Measurements from ENCODE around the gene ARFGAP3.

DNA sequence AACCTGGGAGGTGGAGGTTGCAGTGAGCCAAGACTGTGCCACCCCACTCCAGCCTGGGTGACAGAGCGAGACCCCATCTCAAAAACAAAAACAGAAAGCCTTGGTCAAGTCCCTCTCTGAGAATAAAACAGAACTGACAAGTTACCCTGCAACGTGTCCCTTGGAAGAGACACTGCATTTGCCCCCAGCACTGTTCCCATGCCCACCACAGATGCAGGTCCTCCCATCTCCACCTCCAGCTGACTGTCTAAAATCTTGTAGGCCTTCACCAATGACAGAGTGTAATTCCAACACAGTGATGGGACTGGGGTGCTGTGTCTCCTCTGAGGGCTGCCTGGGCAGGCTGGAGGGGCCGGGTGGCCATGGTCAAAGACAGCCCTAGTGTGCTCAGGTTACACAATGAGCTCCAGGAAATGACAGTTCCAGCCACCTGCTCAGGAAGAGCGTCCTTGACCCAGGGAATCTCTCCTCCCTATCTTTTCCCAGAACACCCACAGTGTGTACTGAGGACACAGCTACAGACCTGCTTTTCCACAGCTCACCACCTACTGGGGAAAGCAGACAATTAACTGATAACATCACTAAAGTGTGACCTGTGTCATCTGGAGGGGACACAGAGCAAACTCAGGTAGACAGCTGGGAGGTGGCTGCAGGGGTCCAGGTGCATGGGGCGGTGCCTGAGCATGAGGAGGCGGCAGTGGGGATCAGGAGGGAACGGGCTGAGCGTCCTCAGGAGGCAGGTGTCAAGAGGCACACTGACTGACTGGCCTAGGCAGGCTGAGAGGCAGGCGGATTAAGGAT, 56.4 kb downstream of the ARFGAP3 start:
- TF ChIP-seq POLR2A (IDR thresholded peaks at IDR 0.05) = no peak
- TF ChIP-seq, protein P1, sequence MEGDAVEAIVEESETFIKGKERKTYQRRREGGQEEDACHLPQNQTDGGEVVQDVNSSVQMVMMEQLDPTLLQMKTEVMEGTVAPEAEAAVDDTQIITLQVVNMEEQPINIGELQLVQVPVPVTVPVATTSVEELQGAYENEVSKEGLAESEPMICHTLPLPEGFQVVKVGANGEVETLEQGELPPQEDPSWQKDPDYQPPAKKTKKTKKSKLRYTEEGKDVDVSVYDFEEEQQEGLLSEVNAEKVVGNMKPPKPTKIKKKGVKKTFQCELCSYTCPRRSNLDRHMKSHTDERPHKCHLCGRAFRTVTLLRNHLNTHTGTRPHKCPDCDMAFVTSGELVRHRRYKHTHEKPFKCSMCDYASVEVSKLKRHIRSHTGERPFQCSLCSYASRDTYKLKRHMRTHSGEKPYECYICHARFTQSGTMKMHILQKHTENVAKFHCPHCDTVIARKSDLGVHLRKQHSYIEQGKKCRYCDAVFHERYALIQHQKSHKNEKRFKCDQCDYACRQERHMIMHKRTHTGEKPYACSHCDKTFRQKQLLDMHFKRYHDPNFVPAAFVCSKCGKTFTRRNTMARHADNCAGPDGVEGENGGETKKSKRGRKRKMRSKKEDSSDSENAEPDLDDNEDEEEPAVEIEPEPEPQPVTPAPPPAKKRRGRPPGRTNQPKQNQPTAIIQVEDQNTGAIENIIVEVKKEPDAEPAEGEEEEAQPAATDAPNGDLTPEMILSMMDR (IDR thresholded peaks at IDR 0.05) = no peak
